ENCODE measurements around the gene VSIG4. TPM values are rescaled to one million over a fixed set of nuclear protein-coding genes. Genes with fewer than 3 reads are reported as not detected.

Gene VSIG4
- total RNA-seq, 2 donors from 2014 or later = 0.22 TPM; not detected in 1

DNA sequence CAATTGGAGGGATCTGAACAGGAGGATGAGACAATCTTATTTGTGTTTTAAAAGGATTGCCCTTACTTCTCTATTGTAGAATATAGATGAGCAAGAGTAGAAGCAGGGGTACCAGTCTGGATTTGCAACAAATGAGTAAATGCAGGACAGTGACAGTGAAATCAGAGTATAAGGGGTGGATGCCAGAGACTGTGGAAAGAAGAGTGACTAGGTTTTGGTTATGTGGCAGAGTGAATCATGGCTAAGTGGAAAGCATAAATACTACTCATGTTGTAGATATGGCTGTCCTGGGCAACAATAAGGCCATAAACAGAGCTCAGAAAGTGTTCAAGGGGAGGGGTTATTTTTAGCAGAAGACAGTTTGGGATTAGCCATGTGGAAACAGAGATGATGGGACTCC is 6.0 kb upstream of the VSIG4 start:
- H3K27me3 Mint-ChIP-seq (ENCODE audit: low read depth) = peaks cover 15% of the 10 kb centered on the region
- H3K27ac Mint-ChIP-seq = peak overlapping the region; percentile 83
- H3K4me3 Mint-ChIP-seq = peak overlapping the region; percentile 75 to 79
- peaks cover 37% of the 10 kb centered on the region for H3K4me1 Mint-ChIP-seq (ENCODE audit: low read depth)
- H3K9me3 Mint-ChIP-seq = peaks cover 2% of the 10 kb centered on the region in 2 donors
- ATAC-seq (replicated peaks in 1 of 2) (peak; percentile 87), DNase-seq (peak; percentile 12 to 42)
- H3K36me3 Mint-ChIP-seq (ENCODE audit: insufficient read depth in 2 of 2) = peaks cover 2 to 4% of the 10 kb centered on the region in 2 donors

DNA sequence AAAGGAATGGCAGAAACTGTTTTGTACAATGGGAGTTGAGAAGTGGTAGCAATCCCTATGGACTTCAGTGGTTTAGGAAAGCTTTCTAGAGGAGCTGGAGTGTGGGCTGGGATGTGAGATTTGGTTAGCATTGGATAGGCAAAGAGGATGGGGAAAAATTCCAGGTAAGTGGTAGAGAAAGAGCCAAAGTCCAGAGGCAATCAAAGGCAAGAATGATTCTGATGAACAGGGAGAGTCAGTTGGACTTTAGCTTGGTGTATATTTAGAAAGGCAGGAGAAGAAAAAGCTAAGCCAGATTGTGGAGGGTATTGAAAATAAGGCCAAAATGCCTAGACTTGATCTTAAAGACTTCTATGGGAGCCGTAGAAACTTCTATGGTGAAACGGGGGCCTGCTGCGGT is 3.7 kb upstream of the VSIG4 start:
- DNase-seq (no peak), ATAC-seq (replicated peaks in 1 of 2) (no peak)
- Mint-ChIP-seq H3K4me3 (no peak overlapping the region), H3K4me1 (ENCODE audit: low read depth) (peaks cover 37% of the 10 kb centered on the region), H3K36me3 (ENCODE audit: insufficient read depth in 2 of 2) (peaks cover 0 to 2% of the 10 kb centered on the region in 2 donors), H3K27ac (no peak overlapping the region), H3K9me3 (peaks cover 2% of the 10 kb centered on the region in 2 donors), H3K27me3 (ENCODE audit: low read depth) (peaks cover 20% of the 10 kb centered on the region)

DNA sequence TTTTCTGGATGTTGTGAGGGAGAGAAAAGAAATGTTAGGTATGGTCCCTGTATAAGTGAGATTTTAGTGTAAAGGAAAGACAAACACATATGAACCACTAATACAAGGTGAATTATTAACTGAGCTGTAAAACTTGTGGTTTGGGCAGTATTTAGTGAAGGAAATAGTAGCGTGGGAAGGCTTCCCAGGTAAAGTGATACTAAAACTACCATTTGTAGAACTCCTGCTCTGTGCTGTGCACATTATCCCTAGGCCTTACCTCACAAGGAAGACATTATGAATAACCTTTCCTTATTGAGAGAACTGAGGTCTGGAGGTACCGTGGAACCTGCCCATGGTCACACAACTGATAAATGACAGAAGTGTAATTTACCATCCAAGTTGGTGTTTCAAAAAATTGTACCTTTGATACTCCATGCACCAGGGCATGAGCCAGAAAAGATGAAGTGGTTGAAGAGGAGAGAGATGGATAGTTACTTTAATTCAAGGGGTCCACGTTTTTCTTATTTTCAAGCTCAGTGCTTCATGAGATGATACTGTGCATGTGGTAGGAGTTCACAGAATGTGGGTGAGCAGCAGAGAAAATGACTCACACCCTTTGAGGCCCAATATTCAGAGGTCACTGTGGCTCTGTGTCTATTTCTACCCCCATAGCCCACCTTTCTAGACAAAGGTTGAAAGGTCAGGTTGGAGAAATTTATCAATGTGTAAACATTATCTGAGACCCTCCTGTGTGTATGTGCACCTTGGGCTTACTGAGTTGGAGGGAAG is 2.6 kb upstream of the VSIG4 start:
- Mint-ChIP-seq H3K36me3 (ENCODE audit: insufficient read depth in 2 of 2) (peaks cover 0 to 2% of the 10 kb centered on the region in 2 donors), H3K4me3 (no peak overlapping the region), H3K27me3 (ENCODE audit: low read depth) (peaks cover 20% of the 10 kb centered on the region), H3K9me3 (peaks cover 2% of the 10 kb centered on the region in 2 donors), H3K4me1 (ENCODE audit: low read depth) (peaks cover 29% of the 10 kb centered on the region), H3K27ac (no peak overlapping the region)
- DNase-seq (no peak), ATAC-seq (replicated peaks in 1 of 2) (peak in 1 of 2 donors; percentile 23)

DNA sequence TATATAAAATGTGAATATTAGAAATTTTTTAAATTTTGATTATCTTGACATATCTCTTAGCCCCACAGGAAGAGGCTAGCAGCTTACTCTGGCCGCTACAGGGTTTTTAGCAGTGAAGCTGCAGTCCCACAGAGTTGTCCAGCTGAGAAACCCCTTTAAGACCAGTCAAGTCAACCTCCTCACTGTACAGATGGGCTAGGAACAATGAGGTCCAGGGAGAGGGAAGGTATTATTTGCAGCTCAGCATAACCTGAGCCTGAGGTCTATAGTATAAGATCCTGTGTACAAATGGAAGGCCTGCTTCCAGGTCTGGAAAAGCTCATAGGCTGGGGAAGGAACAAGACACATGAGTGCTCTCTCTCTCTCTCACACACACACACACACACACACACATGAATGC is 1.8 kb downstream of the VSIG4 start:
- no peaks in the 10 kb centered on the region for H3K36me3 Mint-ChIP-seq (ENCODE audit: insufficient read depth in 2 of 2)

DNA sequence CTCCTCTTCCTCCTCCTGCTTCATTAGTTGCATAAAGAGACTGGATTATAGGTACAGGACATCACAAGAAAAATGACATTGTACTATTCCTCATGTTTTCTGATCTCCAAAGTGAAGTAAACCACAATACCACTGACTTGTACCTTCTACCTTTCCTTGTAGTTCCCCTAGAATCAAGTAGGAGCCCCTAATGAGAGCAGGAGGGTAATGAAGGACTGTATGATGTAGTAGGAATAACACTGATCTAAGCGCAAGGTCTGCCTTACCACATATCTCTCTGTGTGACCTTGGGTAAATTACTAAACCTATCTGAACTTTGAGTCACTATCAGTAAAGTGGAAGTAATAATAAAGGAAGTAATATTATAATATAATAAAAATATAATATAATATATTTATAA is 3.6 kb downstream of the VSIG4 start:
- Mint-ChIP-seq H3K9me3 (no peaks in the 10 kb centered on the region), H3K36me3 (ENCODE audit: insufficient read depth in 2 of 2) (no peaks in the 10 kb centered on the region), H3K27me3 (ENCODE audit: low read depth) (peaks cover 33% of the 10 kb centered on the region), H3K4me1 (ENCODE audit: low read depth) (peaks cover 5% of the 10 kb centered on the region), H3K4me3 (no peak overlapping the region), H3K27ac (no peak overlapping the region)
- peak in 1 of 2 donors; percentile 25 for ATAC-seq (replicated peaks in 1 of 2)
- DNase-seq = no peak

More for the DNA sequence above, 1.8 kb downstream of the VSIG4 start:
- H3K27me3 Mint-ChIP-seq (ENCODE audit: low read depth) = peaks cover 28% of the 10 kb centered on the region
- H3K4me3 Mint-ChIP-seq = no peak overlapping the region
- DNase-seq = no peak
- no peaks in the 10 kb centered on the region for H3K9me3 Mint-ChIP-seq
- H3K27ac Mint-ChIP-seq = no peak overlapping the region
- ATAC-seq (replicated peaks in 1 of 2) = peak; percentile 36 to 65
- H3K4me1 Mint-ChIP-seq (ENCODE audit: low read depth) = peaks cover 5% of the 10 kb centered on the region

DNA sequence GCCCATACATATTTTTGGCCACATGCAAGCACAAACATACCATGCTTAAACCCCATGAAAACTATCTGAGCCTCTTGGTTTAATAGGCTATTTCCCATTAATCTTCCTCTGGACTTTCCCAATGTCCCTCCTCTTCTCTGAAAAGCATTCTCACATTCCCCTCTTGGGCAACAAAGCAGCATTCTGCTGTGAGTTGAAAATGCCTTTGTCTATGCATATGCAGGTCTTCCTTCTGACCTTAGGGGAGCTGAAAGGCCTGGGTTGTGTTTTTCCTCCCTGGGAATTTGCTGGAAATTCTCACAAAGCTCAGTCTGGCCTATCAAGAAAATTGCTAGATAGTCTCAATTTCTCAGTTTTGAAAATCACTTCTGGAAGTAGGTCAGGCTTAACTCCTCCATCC is 4.2 kb downstream of the VSIG4 start:
- Mint-ChIP-seq H3K4me1 (ENCODE audit: low read depth) (peaks cover 5% of the 10 kb centered on the region), H3K36me3 (ENCODE audit: insufficient read depth in 2 of 2) (no peaks in the 10 kb centered on the region), H3K27me3 (ENCODE audit: low read depth) (peaks cover 33% of the 10 kb centered on the region), H3K4me3 (no peak overlapping the region), H3K9me3 (no peaks in the 10 kb centered on the region), H3K27ac (no peak overlapping the region)
- ATAC-seq (replicated peaks in 1 of 2) (peak in 1 of 2 donors; percentile 29), DNase-seq (no peak)

DNA sequence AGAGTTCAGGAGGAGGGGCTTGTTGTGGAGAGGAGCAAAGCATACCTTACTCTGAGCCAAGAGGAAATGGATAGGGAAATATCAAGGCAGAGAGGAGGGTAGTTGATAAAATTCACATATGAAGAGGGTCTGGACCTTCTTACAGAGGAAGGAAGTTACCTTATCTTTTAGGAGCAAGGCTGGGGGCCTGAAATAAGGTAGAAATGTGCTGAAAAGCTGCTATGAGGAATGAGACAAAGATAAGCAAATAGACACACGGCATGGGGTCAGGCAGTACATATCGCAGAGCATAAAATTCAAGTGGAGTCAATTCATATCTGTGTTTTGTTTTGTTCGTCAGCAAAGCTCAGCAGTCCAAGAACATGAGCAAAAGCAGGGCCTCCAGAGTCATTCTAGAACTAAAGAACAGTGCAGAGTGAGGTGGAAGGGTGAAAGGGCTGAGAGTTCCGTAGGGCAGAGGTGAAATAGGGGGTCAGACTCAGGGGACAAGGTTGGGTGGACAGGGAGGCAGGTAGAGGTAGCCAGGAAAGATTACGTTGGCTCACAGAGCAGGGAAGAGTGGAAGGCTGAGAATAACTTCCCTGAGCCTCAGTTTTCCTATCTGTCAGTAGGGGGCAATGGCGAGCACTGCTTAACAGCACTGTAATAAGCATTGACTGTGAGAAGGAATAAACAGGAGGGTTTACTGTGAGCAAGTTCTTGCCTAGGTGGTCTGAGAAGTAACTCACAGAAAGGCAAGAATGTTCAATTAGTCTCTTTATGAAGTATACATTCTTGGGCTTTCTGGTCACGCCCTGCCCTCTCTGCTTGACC is 9.2 kb downstream of the VSIG4 start:
- Mint-ChIP-seq H3K36me3 (ENCODE audit: insufficient read depth in 2 of 2) (no peaks in the 10 kb centered on the region), H3K4me3 (no peak overlapping the region), H3K9me3 (no peaks in the 10 kb centered on the region), H3K27me3 (ENCODE audit: low read depth) (peaks cover 20% of the 10 kb centered on the region), H3K4me1 (ENCODE audit: low read depth) (peaks cover 5% of the 10 kb centered on the region), H3K27ac (no peak overlapping the region)
- DNase-seq = peak; percentile 37 to 52
- peak; percentile 59 to 67 for ATAC-seq (replicated peaks in 1 of 2)

DNA sequence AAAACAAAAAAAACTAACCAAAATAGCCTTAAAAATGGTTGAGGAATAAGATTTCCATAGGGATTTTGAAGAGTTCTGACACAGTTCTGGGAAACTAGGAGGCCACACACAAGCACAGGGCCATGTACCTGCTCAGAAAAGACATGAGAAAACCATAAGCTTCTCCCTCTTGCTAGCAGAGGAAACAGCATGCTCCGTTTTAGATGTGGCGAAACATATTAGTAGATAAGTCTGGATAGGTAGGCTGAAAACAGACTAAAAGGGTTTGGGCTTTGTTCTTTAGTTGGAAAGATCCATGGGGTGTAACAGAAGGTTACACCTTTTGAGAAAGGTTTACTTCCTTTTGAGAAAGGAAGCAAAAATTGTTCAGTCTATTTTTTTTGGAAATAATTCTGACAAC is 10.9 kb downstream of the VSIG4 start:
- peaks cover 2% of the 10 kb centered on the region for H3K4me1 Mint-ChIP-seq (ENCODE audit: low read depth)
- ATAC-seq (replicated peaks in 1 of 2) = no peak
- peaks cover 12% of the 10 kb centered on the region for H3K27me3 Mint-ChIP-seq (ENCODE audit: low read depth)
- no peak for DNase-seq
- no peak overlapping the region for H3K4me3 Mint-ChIP-seq
- H3K9me3 Mint-ChIP-seq = peaks cover 1 to 5% of the 10 kb centered on the region in 2 donors
- no peaks in the 10 kb centered on the region for H3K36me3 Mint-ChIP-seq (ENCODE audit: insufficient read depth in 2 of 2)
- no peak overlapping the region for H3K27ac Mint-ChIP-seq

DNA sequence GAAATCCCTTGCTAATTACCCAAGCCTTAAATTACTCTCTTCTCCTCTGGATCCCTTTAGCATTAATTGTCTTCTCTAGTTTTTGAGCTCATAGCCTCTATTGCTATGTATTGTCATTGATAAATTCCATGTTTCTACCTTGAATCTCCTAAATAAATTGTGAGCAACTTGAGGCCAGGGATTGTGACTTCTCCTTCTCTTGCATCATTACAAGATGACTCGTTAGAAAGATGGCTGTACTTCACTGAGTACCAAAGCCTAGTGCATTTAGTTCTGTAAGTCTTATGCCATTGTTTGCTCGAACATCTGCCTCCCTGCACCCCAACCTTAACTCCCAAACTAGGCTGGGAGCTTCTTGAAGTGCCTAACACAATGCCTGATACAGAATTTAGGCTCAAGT is 15.3 kb downstream of the VSIG4 start:
- H3K4me1 Mint-ChIP-seq (ENCODE audit: low read depth) = peaks cover 10% of the 10 kb centered on the region
- H3K4me3 Mint-ChIP-seq = no peak overlapping the region
- DNase-seq (no peak), ATAC-seq (replicated peaks in 1 of 2) (no peak)
- H3K27ac Mint-ChIP-seq = peak overlapping the region; percentile 76
- peaks cover 9% of the 10 kb centered on the region for H3K27me3 Mint-ChIP-seq (ENCODE audit: low read depth)
- no peaks in the 10 kb centered on the region for H3K36me3 Mint-ChIP-seq (ENCODE audit: insufficient read depth in 2 of 2)
- peaks cover 1 to 5% of the 10 kb centered on the region in 2 donors for H3K9me3 Mint-ChIP-seq

DNA sequence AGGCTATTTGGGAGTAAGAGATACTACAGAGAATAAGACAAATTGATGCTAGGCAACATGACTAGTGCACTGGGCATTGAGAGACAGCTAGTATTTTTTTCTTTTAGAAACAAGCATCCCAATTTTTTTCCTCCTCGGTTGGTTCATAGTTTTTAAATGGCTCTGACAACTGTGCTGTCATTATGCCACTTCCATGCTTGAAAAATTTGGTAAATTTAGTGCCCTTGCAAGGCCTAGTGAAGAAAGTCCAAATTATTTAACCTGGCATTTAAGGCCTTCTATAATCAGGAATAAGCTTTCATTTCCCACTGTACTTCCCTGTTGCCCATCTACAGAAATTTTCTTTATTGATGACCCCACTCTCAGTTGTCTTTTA is 15.8 kb downstream of the VSIG4 start:
- Mint-ChIP-seq H3K4me1 (ENCODE audit: low read depth) (peaks cover 10% of the 10 kb centered on the region), H3K4me3 (no peak overlapping the region), H3K9me3 (peaks cover 1 to 5% of the 10 kb centered on the region in 2 donors), H3K27me3 (ENCODE audit: low read depth) (peaks cover 13% of the 10 kb centered on the region), H3K36me3 (ENCODE audit: insufficient read depth in 2 of 2) (no peaks in the 10 kb centered on the region), H3K27ac (no peak overlapping the region)
- ATAC-seq (replicated peaks in 1 of 2) (no peak), DNase-seq (no peak)

DNA sequence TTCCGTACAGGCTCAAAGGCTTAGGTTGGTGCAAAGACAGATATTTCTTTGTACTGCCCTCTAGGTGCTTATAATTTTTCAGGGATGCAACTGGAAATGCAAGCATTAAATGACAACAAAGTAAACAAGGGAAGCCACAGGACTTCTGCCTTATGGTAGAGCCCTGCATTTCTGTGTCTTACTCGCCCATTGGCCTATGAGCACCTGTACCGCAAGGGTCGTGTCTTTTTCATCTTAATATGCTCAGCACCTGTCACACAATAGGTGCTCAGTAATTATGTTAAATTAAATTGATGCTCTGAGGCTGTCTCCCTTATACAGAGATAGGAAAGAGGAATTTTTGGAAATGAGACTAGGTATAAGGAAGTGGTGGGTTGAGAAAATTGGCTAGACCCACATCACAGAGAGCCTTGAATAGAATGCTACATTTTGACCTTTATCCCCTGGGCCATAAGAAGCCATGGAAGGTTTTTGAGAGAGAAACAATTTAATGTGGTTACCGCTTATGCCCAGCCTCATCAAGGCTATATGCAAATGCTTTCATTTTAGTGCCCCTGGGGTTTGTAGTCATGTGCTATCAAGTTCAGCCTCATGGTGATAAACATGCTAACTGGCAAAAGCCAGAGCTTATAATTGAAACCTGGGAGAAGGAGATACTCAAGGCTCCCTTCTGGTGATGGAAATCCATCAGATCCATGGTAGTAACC is 16.3 kb downstream of the VSIG4 start:
- Mint-ChIP-seq H3K36me3 (ENCODE audit: insufficient read depth in 2 of 2) (no peaks in the 10 kb centered on the region), H3K9me3 (peaks cover 1 to 5% of the 10 kb centered on the region in 2 donors), H3K27ac (no peak overlapping the region), H3K4me1 (ENCODE audit: low read depth) (peaks cover 14% of the 10 kb centered on the region), H3K4me3 (no peak overlapping the region), H3K27me3 (ENCODE audit: low read depth) (peaks cover 19% of the 10 kb centered on the region)
- ATAC-seq (replicated peaks in 1 of 2) (no peak), DNase-seq (no peak)

DNA sequence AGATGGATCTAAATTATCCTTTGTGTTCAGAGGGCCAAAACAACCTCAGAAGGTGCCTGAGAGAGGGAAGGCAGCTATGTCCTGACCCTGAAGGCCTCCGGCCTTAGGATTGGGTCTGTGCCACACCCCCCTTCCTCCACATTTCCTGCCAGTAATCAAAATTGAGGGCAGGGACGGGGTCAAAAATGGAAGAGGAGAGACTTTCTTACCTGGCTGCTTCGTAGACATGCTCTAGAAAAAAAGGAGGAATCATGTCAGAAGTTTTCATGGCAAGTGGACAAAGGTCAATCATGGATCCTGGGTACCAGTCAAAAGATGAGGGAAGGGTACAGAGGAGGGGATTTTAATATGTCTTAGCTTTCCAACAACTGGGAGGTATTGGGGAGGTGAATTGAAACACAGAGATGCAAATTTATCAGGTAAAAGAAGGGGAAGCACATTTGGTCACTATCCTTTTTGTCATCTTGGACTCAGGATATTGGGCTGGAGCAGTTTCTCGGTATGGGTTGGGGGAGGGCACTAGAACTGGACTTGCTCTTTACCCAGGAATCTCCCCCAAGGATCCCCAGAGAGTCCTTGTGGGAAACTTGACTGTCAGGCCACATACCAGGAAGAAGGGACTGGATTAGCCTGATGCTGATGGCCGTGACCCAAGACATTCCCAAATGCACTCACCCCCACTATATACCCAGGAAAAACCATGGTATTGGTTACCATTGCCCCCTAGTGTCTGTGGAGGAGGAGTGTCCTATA is 17.1 kb downstream of the VSIG4 start:
- ATAC-seq (replicated peaks in 1 of 2) = no peak

More for the DNA sequence above, 17.1 kb downstream of the VSIG4 start:
- Mint-ChIP-seq H3K4me1 (ENCODE audit: low read depth) (peaks cover 15% of the 10 kb centered on the region), H3K27ac (no peak overlapping the region), H3K9me3 (peaks cover 1 to 5% of the 10 kb centered on the region in 2 donors), H3K4me3 (no peak overlapping the region), H3K27me3 (ENCODE audit: low read depth) (peaks cover 19% of the 10 kb centered on the region), H3K36me3 (ENCODE audit: insufficient read depth in 2 of 2) (no peaks in the 10 kb centered on the region)
- no peak for DNase-seq
